Endodermal cell (in vitro differentiated cells): Measurements from ENCODE around the gene RGS9. TPM values are rescaled to one million over a fixed set of nuclear protein-coding genes. Genes with fewer than 3 reads are reported as not detected.

ENCODE experiments used
- DNase-seq: peaks from one replicate; pipeline ENCODE4 v3.0.0-alpha.2; 2017
- H3K27ac ChIP-seq: 2 replicates; pipeline ENCODE4 v1.5.1; 2013; ENCODE audit warnings: mild to moderate bottlenecking, low read depth, low read length, moderate library complexity
- H3K27me3 ChIP-seq: 2 replicates; pipeline ENCODE4 v1.6.1; 2013; ENCODE audit warnings: mild to moderate bottlenecking, low read length, moderate library complexity; ENCODE audit not compliant: insufficient read depth, control insufficient read depth, poor library complexity, severe bottlenecking
- H3K36me3 ChIP-seq: 2 replicates; pipeline ENCODE4 v1.7.0; 2013; ENCODE audit warnings: mild to moderate bottlenecking, low read length, moderate library complexity; ENCODE audit not compliant: control insufficient read depth, insufficient read depth
- H3K4me1 ChIP-seq: one replicate; pipeline ENCODE4 v1.7.0; 2013; ENCODE audit warnings: low read length; ENCODE audit not compliant: control insufficient read depth, insufficient read depth
- H3K4me3 ChIP-seq: 2 replicates; pipeline ENCODE4 v1.5.1; 2013; ENCODE audit warnings: mild to moderate bottlenecking, low read length, moderate library complexity
- H3K9ac ChIP-seq: 2 replicates; pipeline ENCODE4 v1.6.1; 2013; ENCODE audit warnings: mild to moderate bottlenecking, low read length, moderate library complexity; ENCODE audit not compliant: poor library complexity, severe bottlenecking; ENCODE audit errors: extremely low read depth
- H3K9me3 ChIP-seq: 2 replicates; pipeline ENCODE4 v1.6.1; 2013; ENCODE audit warnings: mild to moderate bottlenecking, low read length, moderate library complexity; ENCODE audit not compliant: control insufficient read depth
- H3K27ac Mint-ChIP-seq: 2 replicates; pipeline ENCODE4 v1.8.0; 2020; ENCODE audit warnings: mixed read lengths
- H3K27me3 Mint-ChIP-seq: 2 replicates; pipeline ENCODE4 v1.8.0; 2021; ENCODE audit warnings: mild to moderate bottlenecking, mixed read lengths; ENCODE audit not compliant: insufficient read depth
- H3K36me3 Mint-ChIP-seq: 2 replicates; pipeline ENCODE4 v1.8.0; 2020; ENCODE audit warnings: low read depth, mixed read lengths
- H3K4me1 Mint-ChIP-seq: 2 replicates; pipeline ENCODE4 v1.8.0; 2020; ENCODE audit warnings: mixed read lengths
- H3K4me3 Mint-ChIP-seq: 2 replicates; pipeline ENCODE4 v1.8.0; 2020; ENCODE audit warnings: mild to moderate bottlenecking, moderate library complexity, mixed read lengths
- H3K9me3 Mint-ChIP-seq: 2 replicates; pipeline ENCODE4 v1.8.0; 2020; ENCODE audit warnings: mild to moderate bottlenecking, mixed read lengths
- CTCF ChIP-seq: fragments of 200-600 bp; sonication (generic); conservative IDR thresholded peaks from 2 replicates; pipeline ENCODE4 v1.5.0; 2021; ENCODE audit warnings: antibody characterized with exemption, mild to moderate bottlenecking
- WGBS, 2 experiments: methylation state at CpG; one replicate each; pipeline versions ENCODE4 v1.1.5 to v1.1.7; 2013; ENCODE audit warnings: missing lambda C conversion rate in 2 of 2, mixed read lengths in 1 of 2; ENCODE audit not compliant: insufficient coverage in 1 of 2, insufficient read length in 1 of 2; 5-methylcytosine and 5-hydroxymethylcytosine counted together
- total RNA-seq, 2 donors: library from RNA; stranded (reverse); fragmentation: NEBNext Ultra II Directional in 1 of 2; extraction: Animal tissue kit (Norgen Biotek cat#: 25700) in 1 of 2; gene quantifications; 2 replicates in 1 of 2; 3 replicates in 1 of 2; pipeline ENCODE4 v1.2.1, GENCODE V29; 2021

The RGS9 gene
- total RNA-seq, 2 donors from 2014 or later: 11.1 to 14.7 TPM

DNA sequence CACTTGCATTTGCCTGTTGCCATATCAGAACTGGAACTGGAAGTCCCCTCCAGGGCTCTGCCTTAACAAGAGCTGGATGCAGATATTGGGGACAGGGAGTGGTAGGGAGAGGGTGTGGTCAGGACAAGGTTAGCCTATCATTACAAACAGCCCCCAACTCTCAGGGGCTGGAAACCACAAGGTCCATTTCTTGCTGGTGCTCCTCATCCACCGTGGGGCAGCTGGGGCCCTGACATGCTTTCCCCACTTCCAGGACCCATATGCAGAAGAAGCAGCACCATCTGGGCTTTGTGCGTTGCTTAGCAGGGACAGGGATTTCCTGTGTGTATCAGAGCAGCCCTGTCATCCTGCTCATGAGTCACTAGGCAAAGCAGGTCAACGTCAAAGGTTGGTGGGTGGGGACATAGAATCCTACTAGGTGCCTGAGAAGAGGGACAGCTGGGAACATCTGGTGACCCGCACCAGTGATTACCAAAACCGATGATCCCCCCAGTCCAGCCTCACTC, 26.9 kb downstream of the RGS9 start:
- H3K27me3 Mint-ChIP-seq: peaks cover 3% of the 10 kb centered on the region
- DNase-seq: no peak
- no peaks in the 10 kb centered on the region for H3K9me3 Mint-ChIP-seq
- Histone ChIP-seq H3K9me3 (no peaks in the 10 kb centered on the region), H3K4me3 (no peak overlapping the region), H3K9ac (no peak overlapping the region), H3K4me1 (no peaks in the 10 kb centered on the region), H3K27ac (no peak overlapping the region), H3K36me3 (no peaks in the 10 kb centered on the region), H3K27me3 (no peaks in the 10 kb centered on the region)
- H3K36me3 Mint-ChIP-seq: no peaks in the 10 kb centered on the region
- H3K4me3 Mint-ChIP-seq: no peak overlapping the region
- 78 to 79% methylated on average over 5 of the region's 5 CpGs for WGBS, 2 experiments
- H3K27ac Mint-ChIP-seq: no peak overlapping the region
- H3K4me1 Mint-ChIP-seq: peaks cover 2% of the 10 kb centered on the region
- no peak for TF ChIP-seq CTCF

- Mint-ChIP-seq H3K4me1 (no peaks in the 10 kb centered on the region), H3K9me3 (no peaks in the 10 kb centered on the region), H3K36me3 (no peaks in the 10 kb centered on the region), H3K27ac (no peak overlapping the region), H3K27me3 (no peaks in the 10 kb centered on the region), H3K4me3 (no peak overlapping the region)
- no peak overlapping the region for H3K27ac ChIP-seq
- WGBS, 2 experiments: 94 to 96% methylated on average over 13 to 16 of the region's 16 CpGs
- no peak overlapping the region for H3K4me3 ChIP-seq
- H3K9me3 ChIP-seq: no peaks in the 10 kb centered on the region
- H3K4me1 ChIP-seq: no peaks in the 10 kb centered on the region
- no peaks in the 10 kb centered on the region for H3K27me3 ChIP-seq
- no peak for TF ChIP-seq CTCF
- no peak for DNase-seq
- no peaks in the 10 kb centered on the region for H3K36me3 ChIP-seq
- H3K9ac ChIP-seq: no peak overlapping the region
Measured at GRCh38 chr17:65166787-65167186, 29.6 kb downstream of the RGS9 start.

- no peaks in the 10 kb centered on the region for H3K9me3 ChIP-seq
- no peak overlapping the region for H3K4me3 Mint-ChIP-seq
- no peak overlapping the region for H3K27ac ChIP-seq
- no peak overlapping the region for H3K9ac ChIP-seq
- no peaks in the 10 kb centered on the region for H3K9me3 Mint-ChIP-seq
- 93 to 94% methylated on average over 3 to 8 of the region's 8 CpGs for WGBS, 2 experiments
- no peak overlapping the region for H3K27ac Mint-ChIP-seq
- H3K27me3 Mint-ChIP-seq: no peaks in the 10 kb centered on the region
- no peaks in the 10 kb centered on the region for H3K27me3 ChIP-seq
- no peaks in the 10 kb centered on the region for H3K36me3 ChIP-seq
- TF ChIP-seq CTCF: no peak
- no peaks in the 10 kb centered on the region for H3K36me3 Mint-ChIP-seq
- H3K4me3 ChIP-seq: no peak overlapping the region
- no peaks in the 10 kb centered on the region for H3K4me1 ChIP-seq
- no peaks in the 10 kb centered on the region for H3K4me1 Mint-ChIP-seq
- DNase-seq: no peak
Measured at GRCh38 chr17:65167566-65167965, 30.4 kb downstream of the RGS9 start.
